OCI-LY3 (cell line): ENCODE results near the gene OBSL1.

ENCODE experiments used
- CTCF ChIP-seq: fragments of 200-600, 300-600 bp; sonication (generic); IDR thresholded peaks from 2 replicates; pipeline ENCODE4 v1.5.1; 2014; ENCODE audit warnings: antibody characterized with exemption, low read length, low read depth
- EZH2phosphoT487 ChIP-seq: fragments of 200-600 bp; shearing (Covaris generic); IDR thresholded peaks from 2 replicates; pipeline ENCODE4 v1.6.1; 2018; ENCODE audit warnings: antibody characterized with exemption, mixed run types, low read depth

- TF ChIP-seq CTCF = no peak
- TF ChIP-seq EZH2phosphoT487 = no peak
These were observed 57.6 kb downstream of the OBSL1 start for GRCh38 chr2:219513787-219514186.
